Peyer's patch (tissue), 4 donors: ENCODE data around the gene TPGS1. TPM values are rescaled to one million over a fixed set of nuclear protein-coding genes. Genes with fewer than 3 reads are reported as not detected.

Experiments
- DNase-seq, 3 donors: peaks; one replicate each; pipeline ENCODE4 v3.0.0-alpha.2; 2017 to 2019
- H3K27ac ChIP-seq, 4 donors: fragments of 200-600 bp; sonication (generic); one replicate each; pipeline ENCODE4 v1.5.1; 2016 to 2019
- H3K27me3 ChIP-seq, 2 donors: fragments of 200-600 bp; sonication (generic); one replicate each; pipeline ENCODE4 v1.5.1; 2019
- H3K36me3 ChIP-seq, 3 donors: fragments of 200-600 bp; sonication (generic); one replicate each; pipeline ENCODE4 v1.5.1; 2016 to 2019
- H3K4me1 ChIP-seq, 4 donors: fragments of 200-600 bp; sonication (generic); one replicate each; pipeline ENCODE4 v1.5.1; 2016 to 2019
- H3K4me3 ChIP-seq, 4 donors: fragments of 200-600 bp; sonication (generic); 1 replicate in 3 of 4; 2 replicates in 1 of 4; pipeline ENCODE4 v1.5.1; 2016 to 2019; ENCODE audit warnings: mild to moderate bottlenecking in 1 of 4
- H3K9me3 ChIP-seq, 4 donors: fragments of 200-600 bp; sonication (generic); one replicate each; pipeline ENCODE4 v1.5.1; 2016 to 2019; ENCODE audit warnings: mild to moderate bottlenecking in 1 of 4
- POLR2A ChIP-seq, 2 donors: fragments of 450-650 bp; IDR thresholded peaks; one replicate each; pipeline ENCODE4 v1.5.1; 2017; ENCODE audit warnings: antibody characterized with exemption in 2 of 2, mild to moderate bottlenecking in 2 of 2, moderate library complexity in 2 of 2
- total RNA-seq, 4 donors: library from RNA; depleted of rRNA; stranded (reverse); fragments of >200 nt; gene quantifications; one replicate each; pipeline ENCODE4 v1.1.0, GENCODE V29; 2016
- TF ChIP-seq, protein P1 (sequence below), 6 experiments: fragments of 450-650 bp in 4 of 6; fragments of 200-600 bp in 2 of 6; sonication (generic) in 1 of 6; IDR thresholded peaks; one replicate each; pipeline ENCODE4 v1.5.1; 2017 to 2019; ENCODE audit warnings: antibody characterized with exemption in 6 of 6, mild to moderate bottlenecking in 3 of 6, moderate library complexity in 1 of 6

Gene TPGS1
- total RNA-seq, 4 donors from 2014 or later, result 11.6 to 35.7 (median 24.2) TPM

DNA sequence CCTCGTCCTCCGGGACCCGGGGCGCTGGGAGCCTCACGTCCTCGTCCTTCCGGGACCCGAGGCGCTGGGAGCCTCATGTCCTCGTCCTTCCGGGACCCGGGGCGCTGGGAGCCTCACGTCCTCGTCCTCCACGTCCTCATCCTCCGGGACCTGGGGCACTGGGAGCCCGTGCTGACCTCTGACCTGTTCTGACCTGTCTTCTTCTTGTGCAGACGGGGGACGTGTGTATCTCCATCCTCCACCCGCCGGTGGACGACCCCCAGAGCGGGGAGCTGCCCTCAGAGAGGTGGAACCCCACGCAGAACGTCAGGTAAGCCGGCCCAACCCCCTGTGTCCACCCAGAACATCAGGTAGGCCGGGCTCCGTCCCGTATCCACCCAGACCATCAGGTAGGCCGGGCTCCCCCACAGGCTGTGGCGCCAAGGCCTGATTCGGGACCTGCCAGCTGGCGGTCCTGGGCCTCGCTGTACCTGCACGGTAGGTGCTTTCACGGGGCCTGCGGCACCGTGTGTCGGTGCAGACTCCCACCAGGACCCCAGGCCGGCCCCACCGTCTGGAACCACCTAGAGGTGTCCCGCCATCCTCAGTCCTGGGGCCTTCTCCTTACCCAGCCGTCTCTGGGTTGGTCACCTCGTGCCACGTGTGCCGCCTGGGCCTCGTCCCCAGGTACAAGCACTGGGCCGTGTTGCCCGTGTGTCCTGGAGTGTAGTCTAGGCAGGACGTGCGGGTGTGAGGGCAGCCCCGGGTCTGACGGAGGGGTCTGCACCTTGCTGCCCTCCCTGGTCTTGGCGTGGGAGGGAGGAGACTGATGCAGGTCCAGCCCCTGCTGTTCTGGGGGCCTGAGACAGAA, 29.0 kb downstream of the TPGS1 start:
- Histone ChIP-seq H3K36me3 (peaks cover 0 to 49% (median 0%) of the 10 kb centered on the region in 3 donors), H3K4me3 (no peak overlapping the region), H3K27ac (no peak overlapping the region), H3K9me3 (no peaks in the 10 kb centered on the region), H3K4me1 (peaks cover 4 to 18% (median 13%) of the 10 kb centered on the region in 4 donors), H3K27me3 (no peaks in the 10 kb centered on the region)
- no peak for DNase-seq
- TF ChIP-seq POLR2A (IDR thresholded peaks at IDR 0.05), result no peak
- TF ChIP-seq, protein P1, sequence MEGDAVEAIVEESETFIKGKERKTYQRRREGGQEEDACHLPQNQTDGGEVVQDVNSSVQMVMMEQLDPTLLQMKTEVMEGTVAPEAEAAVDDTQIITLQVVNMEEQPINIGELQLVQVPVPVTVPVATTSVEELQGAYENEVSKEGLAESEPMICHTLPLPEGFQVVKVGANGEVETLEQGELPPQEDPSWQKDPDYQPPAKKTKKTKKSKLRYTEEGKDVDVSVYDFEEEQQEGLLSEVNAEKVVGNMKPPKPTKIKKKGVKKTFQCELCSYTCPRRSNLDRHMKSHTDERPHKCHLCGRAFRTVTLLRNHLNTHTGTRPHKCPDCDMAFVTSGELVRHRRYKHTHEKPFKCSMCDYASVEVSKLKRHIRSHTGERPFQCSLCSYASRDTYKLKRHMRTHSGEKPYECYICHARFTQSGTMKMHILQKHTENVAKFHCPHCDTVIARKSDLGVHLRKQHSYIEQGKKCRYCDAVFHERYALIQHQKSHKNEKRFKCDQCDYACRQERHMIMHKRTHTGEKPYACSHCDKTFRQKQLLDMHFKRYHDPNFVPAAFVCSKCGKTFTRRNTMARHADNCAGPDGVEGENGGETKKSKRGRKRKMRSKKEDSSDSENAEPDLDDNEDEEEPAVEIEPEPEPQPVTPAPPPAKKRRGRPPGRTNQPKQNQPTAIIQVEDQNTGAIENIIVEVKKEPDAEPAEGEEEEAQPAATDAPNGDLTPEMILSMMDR (IDR thresholded peaks at IDR 0.05), result no peak

- Histone ChIP-seq H3K27me3 (no peaks in the 10 kb centered on the region), H3K27ac (no peak overlapping the region), H3K9me3 (no peaks in the 10 kb centered on the region), H3K4me1 (peaks cover 4 to 18% (median 13%) of the 10 kb centered on the region in 4 donors), H3K36me3 (peaks cover 0 to 56% (median 0%) of the 10 kb centered on the region in 3 donors), H3K4me3 (no peak overlapping the region)
- no peak for TF ChIP-seq POLR2A (IDR thresholded peaks at IDR 0.05)
- TF ChIP-seq, protein P1 (IDR thresholded peaks at IDR 0.05), result no peak
- no peak for DNase-seq
Measured at GRCh38 chr19:536881-537404, 29.6 kb downstream of the TPGS1 start.

DNA sequence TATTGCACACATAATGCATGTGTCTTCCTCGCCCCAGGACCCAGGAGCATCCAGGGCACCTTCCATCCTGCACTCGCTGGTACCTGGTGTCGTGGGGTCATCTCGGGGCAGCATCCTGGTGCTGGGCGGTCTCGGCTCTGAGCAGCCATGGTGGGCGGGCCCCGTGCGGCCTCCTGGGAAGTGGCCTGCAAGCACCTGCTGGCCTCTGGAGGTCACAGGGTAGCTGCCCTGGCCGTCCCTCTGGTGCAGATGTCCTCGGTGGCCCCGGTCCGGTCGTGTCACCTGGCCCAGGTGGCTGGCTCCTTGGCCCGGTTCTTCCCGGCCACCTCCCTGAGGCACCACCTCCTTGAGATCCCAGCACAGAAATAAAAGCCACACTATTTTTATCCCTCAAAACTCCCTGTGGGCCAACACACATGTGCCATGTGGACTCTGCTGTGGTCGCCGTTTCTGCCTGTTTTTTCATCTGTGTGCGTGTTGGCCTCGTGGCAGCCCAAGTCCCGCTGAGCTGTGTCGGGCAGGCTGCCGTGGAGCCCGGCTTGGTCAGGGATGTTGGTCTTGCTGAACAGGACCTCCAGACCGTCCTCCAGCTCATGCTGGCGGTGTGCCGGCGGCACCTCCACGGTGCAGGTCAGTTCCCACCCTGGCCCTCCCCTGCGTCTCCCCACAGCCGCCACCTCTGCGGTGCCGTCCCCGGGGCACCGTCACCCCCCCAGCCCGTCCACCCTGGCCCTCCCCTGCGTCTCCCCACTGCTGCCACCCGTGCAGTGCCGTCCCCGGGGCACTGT, 31.5 kb downstream of the TPGS1 start:
- H3K9me3 ChIP-seq, result no peaks in the 10 kb centered on the region
- H3K27ac ChIP-seq, result no peak overlapping the region
- peaks cover 0 to 57% (median 0%) of the 10 kb centered on the region in 3 donors for H3K36me3 ChIP-seq
- no peak for TF ChIP-seq POLR2A (IDR thresholded peaks at IDR 0.05)
- TF ChIP-seq, protein P1 (IDR thresholded peaks at IDR 0.05), result no peak
- H3K4me3 ChIP-seq, result no peak overlapping the region
- DNase-seq, result no peak
- H3K4me1 ChIP-seq, result peaks cover 2 to 5% (median 4%) of the 10 kb centered on the region in 4 donors
- no peaks in the 10 kb centered on the region for H3K27me3 ChIP-seq

- no peaks in the 10 kb centered on the region for H3K27me3 ChIP-seq
- no peaks in the 10 kb centered on the region for H3K9me3 ChIP-seq
- H3K27ac ChIP-seq, result no peak overlapping the region
- no peak for TF ChIP-seq POLR2A (IDR thresholded peaks at IDR 0.05)
- TF ChIP-seq, protein P1 (IDR thresholded peaks at IDR 0.05), result no peak
- no peak overlapping the region for H3K4me3 ChIP-seq
- H3K36me3 ChIP-seq, result peaks cover 0 to 57% (median 0%) of the 10 kb centered on the region in 3 donors
- no peaks in the 10 kb centered on the region for H3K4me1 ChIP-seq
- DNase-seq, result no peak
Measured at GRCh38 chr19:539429-540030, 32.2 kb downstream of the TPGS1 start.

GRCh38 chr19:540867-541637, 33.8 kb downstream of the TPGS1 start:
- Histone ChIP-seq H3K4me3 (no peak overlapping the region), H3K4me1 (no peaks in the 10 kb centered on the region), H3K27ac (no peak overlapping the region), H3K36me3 (peaks cover 0 to 48% (median 0%) of the 10 kb centered on the region in 3 donors), H3K9me3 (no peaks in the 10 kb centered on the region), H3K27me3 (no peaks in the 10 kb centered on the region)
- no peak for DNase-seq
- TF ChIP-seq, protein P1 (IDR thresholded peaks at IDR 0.05), result no peak
- TF ChIP-seq POLR2A (IDR thresholded peaks at IDR 0.05), result no peak
